HT-29 (cell line): ENCODE measurements around the gene BMX. TPM values are rescaled to one million over a fixed set of nuclear protein-coding genes. Genes with fewer than 3 reads are reported as not detected.
A peak's percentile ranks its signal among the peaks of the same experiment; 100 is the strongest.

Experiments
- DNase-seq: peaks from one replicate; pipeline ENCODE4 v3.0.0-alpha.2; 2015; ENCODE audit warnings: low spot score
- total RNA-seq: library from RNA; depleted of rRNA; stranded (reverse); fragments of >200 nt; shearing (Covaris generic); gene quantifications from 2 replicates; pipeline ENCODE4 v1.2.3, GENCODE V29; 2014

The BMX gene
- total RNA-seq, 1 experiment from 2014 or later = not detected

DNA sequence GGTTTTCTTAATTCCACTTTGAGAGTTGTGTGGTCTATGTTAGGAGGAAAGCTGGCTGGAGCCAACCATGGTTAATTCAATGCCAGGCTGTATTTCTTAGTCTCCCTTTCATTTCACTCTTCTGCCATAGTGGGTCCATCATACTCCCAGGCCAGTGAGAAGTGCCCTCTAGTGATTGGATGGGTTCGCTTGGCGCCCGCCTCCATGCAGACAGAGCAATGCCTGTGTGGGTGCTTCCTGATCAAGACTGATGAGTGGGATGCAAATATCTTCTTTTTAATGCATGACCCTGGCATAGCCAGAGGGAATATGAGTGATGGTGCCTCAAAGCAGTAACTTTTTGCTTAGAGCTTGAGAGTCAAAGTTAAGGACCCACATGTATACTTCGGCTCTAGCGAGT lies 6.4 kb downstream of the BMX start:
- no peak for DNase-seq

DNA sequence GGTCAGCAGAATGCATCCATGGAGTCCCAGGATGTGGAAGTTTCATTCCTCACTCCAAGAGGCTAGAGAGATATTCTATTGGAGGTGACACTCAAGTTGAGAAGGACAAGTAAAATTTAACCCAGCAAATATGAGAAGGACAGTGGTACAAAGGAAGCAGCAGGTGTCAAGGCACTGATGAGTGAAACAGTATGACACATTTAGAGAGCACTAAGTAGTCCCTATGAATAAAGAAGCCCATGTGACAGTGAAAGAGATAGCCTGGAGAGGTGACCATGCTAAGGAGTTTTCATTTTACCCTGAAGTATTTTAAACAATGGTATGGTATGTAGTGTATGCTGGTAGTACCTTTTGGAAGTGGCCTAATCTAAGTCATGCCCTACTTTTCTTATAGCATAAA lies 9.2 kb downstream of the BMX start:
- DNase-seq = no peak

DNA sequence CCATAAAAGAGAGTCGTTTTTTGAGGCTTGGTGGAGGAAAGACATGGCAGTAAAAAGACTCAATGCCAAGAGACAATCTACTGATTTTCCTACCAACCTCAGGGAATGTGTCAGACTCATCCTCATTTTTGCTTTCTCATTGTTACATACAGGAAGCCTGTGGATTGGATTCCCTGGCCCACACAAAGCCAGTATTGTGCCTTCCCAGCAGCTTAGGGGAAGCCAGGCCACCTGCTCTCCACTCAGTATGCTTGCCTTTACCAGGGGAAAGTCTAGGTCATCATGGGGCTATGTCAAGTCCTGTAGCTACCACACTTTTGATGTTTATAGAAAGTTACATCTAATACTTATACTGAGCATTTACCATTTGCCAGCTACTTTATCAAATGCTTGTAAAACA lies 11.0 kb downstream of the BMX start:
- no peak for DNase-seq

DNA sequence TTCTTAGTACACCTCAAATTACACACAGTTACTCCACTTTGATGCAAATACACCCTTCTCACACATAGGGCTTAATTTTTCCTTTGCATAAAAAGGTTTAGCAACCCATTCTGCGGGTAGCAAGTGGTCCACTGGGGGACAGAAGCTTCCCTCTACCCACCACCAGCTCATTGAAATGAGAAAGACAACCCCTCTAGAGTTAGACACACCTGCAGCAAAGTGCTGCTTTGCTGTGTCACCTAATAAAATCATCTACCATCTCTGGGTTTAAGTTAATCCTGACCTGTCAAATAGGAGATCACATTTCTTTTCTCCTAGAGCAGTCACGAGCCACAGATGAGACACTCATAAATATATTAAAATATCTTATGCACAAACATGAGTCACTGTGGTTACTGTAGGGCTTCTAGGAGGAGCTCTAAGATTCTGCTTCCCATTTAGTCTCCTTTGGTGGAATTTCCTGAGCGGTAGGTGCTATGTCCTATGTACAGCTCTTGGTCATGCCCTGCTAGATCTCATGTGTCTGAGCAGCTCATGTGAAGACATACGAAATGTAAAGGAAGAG lies 11.9 kb downstream of the BMX start:
- no peak for DNase-seq

DNA sequence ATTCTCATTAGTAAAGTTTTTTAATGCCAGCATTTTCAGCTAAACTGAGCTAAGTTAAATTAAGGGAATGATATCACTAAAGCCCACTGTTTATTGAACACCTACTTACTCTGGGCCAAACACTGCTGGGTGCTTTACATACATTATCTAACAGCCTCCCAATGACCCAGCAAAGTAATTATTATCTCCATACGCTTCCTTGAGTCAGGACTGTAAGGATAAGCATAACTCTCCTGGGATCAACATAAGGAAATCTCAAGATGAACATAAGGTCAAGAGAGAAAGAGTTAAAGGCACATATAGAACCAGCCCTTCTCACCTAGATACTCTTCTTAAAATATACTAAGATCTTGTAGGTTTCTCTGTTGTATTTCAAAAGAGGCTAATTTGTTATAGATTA lies 13.7 kb downstream of the BMX start:
- DNase-seq = no peak

DNA sequence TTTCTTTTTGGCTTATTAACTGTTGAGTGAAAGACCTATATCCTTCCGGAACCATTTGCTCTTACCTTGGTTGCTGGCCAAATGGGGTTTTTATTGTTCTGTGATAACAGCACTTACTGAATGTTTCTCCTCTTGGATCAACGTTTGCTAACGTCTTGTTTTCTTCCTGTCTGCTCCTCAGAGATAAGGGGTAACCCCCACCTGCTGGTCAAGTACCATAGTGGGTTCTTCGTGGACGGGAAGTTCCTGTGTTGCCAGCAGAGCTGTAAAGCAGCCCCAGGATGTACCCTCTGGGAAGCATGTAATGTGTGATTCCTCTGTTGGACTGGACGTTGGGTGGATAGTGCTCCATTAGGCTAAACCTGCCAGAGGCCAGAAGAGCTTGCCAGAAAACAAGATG lies 15.3 kb downstream of the BMX start:
- no peak for DNase-seq

DNA sequence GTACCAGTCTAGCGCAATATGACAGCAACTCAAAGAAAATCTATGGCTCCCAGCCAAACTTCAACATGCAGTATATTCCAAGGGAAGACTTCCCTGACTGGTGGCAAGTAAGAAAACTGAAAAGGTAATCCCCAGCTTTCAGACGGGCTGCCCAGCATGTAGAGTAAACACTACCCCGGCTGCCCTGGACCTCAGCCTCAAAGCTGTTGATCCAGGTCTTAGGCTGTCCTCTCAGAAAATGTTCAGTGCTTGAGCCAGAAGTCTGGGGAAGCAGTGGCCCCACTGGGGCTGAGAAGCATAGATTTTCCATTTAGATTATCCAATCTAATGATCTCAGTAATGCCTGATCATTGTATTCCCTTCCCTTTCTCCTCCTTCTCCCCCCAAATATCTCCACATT lies 21.9 kb downstream of the BMX start:
- no peak for DNase-seq

DNA sequence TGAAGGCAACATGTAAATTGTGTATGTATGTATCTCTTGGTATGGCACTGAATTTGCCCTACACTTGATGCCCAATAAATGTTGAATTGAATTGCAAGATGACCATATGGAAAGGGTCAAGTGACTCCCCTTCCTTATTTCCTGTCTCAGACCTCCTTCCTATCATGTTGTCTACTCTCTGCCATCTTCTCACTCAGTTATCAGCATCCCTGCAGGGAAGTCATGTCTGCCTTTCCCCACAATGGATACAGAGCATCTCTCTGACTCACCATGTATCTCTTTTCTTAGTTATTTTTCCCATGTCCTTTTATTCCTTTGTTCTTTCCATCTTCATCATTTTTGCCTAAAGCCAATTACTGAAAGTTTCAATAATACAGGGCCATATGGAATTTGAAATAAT lies 22.5 kb downstream of the BMX start:
- no peak for DNase-seq

DNA sequence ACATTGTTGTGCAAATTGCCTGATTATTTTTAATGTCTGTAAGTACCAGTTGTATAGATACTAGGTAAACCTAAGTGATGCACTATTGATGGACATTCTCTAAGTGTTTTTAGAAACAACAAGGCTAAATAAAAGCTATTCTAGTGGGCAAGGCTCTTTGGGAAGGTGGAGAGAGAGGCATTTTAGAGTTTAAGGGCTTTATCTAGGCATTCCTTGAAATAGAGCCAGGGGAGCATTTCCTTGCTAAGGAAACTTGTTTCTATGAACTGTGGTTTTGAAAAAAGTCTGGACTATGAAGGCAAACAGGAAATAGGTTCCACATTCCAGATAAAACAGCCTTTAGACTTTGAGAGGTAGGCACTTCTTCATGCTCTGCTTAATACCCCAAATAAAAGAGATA lies 23.8 kb downstream of the BMX start:
- no peak for DNase-seq

DNA sequence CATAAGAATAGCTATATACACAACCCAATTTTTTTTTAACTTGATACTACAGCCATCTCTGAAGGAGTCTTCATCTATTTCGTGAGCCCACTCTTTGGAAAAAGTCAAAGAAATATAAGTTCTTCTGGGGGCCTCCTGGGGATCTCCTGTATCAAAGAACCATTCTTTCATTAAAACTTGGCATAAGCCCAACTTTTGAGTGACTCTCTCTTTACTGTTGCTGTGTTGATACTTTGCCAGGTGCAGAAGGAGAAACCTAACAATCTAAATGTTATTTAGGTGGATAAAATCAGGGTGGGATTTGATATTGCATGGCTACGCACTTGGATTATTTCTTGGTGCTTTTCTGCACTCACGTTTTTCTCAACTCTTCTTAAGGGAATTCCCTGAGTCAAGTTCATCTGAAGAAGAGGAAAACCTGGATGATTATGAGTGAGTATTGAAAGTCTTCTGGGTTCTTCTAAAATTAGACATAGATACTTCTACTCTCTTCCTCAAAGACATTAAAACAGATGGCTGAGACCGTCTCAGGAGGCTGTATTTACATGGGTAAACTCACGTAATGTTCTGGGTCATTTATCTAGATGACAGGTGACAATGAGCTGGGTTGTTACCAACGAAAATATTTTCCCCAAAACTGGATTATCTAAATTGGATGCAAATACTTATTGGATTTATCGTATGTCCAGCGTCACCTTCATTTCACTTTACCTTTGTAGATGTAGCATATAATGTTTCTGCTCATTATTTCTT lies 25.2 kb downstream of the BMX start:
- DNase-seq = peak; percentile 15

DNA sequence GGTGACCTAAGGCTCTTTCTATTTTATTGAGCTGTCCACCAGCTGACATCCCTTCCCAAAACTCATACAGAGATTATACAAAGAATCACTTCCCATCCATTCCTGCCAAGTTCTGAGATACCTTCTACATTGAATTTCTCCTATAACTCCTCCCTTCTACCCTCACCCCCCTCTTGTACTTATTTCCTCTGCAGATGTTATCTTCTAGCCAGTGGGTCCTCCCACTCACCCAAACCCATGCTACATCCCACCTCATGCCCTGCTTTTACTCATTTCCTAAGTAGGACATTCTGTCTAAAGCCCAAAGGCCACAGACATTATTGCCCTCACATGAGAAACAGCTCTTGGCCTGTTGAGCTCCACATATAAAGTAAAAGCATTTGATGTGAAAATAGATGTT lies 28.6 kb downstream of the BMX start:
- no peak for DNase-seq

DNA sequence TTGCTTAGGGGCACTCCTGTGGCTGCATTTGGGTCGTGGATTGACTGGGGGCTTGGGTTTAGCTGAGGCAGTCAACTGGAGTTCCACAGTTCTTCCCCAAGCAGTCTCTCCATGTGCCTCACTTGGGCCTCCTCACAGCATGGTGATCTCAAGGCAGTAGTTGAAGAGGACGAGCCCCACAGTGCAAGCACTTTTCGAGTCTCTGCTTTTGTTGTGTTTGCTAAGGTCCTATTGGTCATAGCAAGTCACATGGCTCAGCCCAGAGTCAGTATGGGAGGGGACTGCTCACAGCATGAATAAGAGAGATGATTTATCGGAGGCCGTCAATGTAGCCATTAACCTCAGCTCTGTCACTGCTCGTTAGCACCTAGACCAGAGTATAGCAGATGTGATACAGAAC lies 29.7 kb downstream of the BMX start:
- DNase-seq = no peak

DNA sequence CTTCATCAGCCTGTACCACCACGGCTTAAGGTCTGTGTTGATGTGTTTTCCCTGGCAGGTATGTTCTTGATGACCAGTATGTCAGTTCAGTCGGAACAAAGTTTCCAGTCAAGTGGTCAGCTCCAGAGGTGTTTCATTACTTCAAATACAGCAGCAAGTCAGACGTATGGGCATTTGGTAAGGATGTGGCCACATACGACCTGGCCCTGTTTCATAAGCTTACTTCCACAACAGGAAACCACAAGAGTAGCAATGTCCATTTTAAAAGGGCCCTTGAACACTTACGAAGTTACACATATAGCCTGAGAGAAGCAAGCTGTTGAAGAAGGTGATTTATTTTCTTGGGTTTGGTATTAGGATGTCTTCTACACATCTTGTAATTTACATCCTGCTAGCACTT lies 46.1 kb downstream of the BMX start:
- no peak for DNase-seq

DNA sequence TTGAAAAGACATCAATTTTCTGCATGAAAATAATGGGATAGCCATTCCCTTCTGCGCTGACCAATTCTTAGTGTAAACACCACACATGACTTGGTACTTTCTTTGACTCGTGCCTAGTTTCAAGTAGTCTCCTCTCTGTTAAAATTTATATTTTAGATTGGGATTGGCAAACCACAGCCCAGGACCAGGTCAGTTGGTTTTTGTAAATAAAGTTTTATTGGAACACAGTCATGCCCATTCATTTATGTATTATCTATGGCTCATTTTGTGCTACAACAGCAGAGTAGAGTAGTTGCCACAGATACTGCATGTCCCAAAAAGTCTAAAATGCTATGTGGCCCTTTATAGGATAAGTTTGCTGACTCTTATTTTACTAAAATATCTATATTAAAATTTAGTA lies 46.7 kb downstream of the BMX start:
- DNase-seq = no peak

DNA sequence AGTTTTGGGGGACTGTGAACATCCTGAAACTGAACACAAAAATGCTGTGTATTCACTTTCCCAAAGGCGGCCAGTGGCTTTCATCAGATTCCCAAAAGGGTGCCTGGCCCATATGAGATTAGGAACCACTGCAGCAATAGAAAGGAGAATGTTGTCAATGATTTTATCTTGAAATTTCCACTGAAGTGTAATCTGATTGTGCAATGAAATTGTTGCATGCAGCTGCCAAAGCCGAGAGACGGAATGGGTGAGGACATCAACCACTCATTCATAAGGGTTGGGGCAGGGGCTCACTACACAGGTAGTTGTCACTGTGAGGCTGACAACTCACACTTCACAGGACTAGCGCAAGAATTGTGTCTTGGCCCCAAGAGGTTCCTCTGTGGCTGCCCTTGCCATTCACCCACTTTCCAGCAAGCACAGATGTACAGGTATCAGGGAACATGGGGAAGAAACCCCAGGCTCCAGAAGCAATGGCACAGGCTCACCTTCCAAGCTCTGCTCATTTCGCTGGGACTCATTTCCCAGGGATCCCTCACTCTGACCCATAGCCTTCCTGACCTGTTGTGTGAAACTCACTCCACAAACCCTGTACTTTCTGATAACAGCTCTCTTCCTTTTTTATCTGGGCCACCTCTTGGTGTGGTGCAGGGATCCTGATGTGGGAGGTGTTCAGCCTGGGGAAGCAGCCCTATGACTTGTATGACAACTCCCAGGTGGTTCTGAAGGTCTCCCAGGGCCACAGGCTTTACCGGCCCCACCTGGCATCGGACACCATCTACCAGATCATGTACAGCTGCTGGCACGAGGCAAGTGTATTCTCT lies 48.8 kb downstream of the BMX start:
- DNase-seq = no peak

DNA sequence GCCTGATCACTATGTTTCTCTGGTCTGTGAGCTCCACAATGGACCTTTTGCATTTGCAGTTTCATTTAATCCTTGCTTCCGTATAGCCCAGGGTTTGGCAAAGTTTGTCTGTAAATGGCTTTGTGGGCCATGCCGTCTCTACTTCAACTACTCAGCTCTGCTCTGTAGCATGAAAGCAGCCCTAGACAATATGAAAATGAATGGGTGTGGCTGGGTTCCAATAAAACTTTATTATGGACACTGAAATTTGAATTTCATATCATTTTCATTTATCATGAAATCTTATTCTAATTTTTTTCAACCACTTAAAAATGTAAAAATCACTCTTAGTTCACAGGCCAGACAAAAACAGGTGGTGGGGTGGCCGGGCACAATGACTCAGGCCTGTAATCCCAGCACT lies 58.6 kb downstream of the BMX start:
- DNase-seq = no peak

DNA sequence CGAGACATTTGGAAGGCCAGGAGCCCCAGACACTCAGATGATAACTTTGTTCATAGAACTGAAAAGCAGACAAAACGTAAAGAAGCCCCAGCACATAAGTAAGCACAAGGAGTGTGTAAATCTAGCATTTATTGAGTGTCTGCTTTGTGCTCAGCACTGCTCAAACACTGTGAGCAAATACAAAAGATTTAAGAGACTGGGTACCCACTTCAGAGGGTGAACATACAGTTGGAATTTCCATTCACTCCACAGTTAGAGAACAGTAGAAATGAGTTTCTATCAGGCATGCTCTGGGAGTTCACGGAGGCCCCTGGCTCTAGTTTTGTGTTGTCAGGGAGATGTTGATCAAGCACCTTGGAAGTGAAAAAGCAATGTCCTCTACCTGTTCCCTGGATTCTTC lies 60.3 kb downstream of the BMX start:
- no peak for DNase-seq

DNA sequence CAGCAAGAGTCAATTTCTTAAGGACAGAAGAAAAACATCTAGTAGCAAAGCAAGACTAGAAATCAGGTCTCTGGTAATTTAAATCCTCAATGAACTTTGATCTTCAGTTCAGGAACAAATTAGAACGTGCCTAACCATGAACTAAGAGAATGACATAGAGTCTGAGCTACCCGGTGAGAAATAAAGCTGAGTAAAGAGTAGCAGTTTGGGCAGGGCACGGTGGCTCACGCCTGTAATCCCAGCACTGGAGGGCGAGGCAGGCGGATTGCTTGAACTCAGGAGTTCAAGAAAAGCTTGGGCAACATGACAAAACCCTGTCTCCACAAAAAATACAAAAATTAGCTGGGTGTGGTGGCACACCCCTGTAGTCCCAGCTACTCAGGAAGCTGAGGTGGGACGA lies 62.4 kb downstream of the BMX start:
- DNase-seq = no peak

DNA sequence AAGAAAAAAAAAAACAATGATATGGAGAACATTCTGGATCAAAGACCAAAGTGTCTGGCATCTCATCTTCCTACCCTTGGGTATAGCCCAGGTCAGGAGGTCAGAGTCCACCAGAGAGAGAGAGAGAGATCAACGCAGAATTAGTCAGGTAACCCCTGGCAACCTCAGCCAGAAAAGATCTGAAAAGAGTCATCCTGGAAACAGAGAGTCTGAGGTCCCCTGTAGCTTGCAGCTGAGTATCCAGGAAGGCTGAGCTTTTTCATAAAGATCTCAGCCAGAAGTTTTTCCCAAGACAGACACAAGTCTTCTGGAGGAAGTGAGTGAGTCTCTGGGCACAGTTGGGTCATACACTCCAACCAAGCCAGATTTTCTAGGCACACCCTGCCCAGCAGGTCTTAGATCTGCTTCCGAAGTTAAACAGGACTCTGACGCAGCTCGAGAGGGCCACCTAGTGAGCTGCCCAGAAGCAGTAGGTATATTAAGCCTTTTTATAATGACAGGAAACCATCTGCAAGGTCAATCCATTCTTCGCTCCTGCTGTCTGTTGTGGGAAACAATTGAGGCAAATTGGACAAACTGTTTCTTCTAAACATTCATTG lies 64.5 kb downstream of the BMX start:
- peak; percentile 50 for DNase-seq

DNA sequence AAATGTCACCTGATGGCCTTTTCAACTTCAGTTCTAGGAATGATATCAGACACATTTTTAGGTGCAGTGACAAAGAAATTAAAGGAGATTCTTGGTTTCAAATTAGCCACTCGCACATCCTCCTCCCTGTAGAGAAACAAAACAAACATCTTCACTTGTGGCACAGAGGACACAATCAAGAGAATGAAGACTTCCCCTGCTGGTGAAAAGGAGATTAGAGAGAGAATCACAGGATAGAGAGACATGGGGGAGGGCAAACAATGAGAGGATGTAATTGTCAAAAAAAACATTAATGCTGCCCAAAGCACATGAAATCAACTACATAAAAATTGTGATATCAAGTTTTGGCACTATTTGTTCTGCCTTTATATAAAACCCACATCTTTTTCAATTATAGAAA lies 65.6 kb downstream of the BMX start:
- no peak for DNase-seq

DNA sequence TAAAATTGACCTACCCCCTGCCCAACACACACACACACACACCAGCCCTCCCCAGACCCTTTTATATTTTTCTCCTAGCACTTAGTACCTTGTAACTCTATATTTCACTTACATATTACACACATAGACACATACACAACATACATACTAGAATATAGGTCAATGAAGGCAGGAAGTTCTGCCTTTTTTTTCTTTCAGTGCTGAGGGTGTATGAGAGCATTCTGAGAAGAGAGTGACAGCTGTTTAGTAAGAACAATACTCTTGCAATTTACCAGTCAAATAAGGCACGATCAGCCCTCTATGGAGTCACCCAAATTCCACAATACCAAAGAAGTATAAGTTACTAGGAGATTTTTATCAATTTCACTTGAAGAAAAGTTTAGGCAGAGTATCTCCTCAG lies 66.7 kb downstream of the BMX start:
- no peak for DNase-seq

DNA sequence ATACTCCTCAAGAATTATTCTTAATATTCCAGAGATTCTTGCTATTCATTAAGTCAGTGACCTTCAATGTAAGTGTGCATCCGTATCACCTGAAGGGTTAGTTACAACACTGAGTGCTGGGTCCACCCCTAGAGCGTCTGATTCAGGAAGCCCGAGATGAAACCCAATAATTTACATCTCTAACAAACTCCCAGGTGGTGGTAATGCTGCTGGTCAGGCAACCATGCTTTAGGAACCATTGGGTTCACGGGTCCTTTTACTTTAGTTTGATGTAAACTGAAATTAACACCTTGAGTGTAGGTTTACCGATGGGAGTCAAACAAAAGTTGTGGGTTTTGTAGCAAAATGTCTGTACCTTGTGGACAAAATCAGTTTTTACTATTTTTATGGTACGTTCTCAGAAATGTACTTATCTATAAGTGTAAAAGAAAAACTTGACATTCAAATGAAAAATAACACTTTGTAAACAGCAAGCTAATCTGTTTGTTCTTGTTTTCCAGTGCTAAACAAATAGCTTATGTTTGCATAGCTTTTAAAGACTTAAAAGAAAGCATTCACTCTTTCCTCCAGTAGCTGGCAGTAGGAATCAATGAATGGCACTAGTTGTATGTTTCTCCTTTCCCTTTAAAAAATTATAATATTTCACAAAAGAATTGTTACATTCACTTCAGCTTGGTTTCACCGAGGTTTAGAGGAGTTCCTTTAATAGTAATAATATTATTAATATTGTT lies 67.4 kb downstream of the BMX start:
- DNase-seq = no peak
